H9 (cell line): ENCODE measurements around the gene DOCK11. TPM values are rescaled to one million over a fixed set of nuclear protein-coding genes. Genes with fewer than 3 reads are reported as not detected.

Source experiments
- DNase-seq: peaks from one replicate; pipeline ENCODE4 v3.0.0-alpha.2; 2017
- H2AFZ ChIP-seq: one replicate; pipeline ENCODE4 v1.6.1; 2013; ENCODE audit warnings: mild to moderate bottlenecking, low read length, control low read depth, moderate library complexity
- H2AK5ac ChIP-seq: 2 replicates; pipeline ENCODE4 v1.6.1; 2013; ENCODE audit warnings: low read length, control low read depth, mixed read lengths; ENCODE audit not compliant: insufficient read length
- H2BK120ac ChIP-seq: one replicate; pipeline ENCODE4 v1.6.1; 2013; ENCODE audit warnings: low read depth, mild to moderate bottlenecking, low read length, control low read depth, inconsistent platforms; ENCODE audit not compliant: poor library complexity, severe bottlenecking
- H2BK12ac ChIP-seq: 2 replicates; pipeline ENCODE4 v1.6.1; 2013; ENCODE audit warnings: low read length, control low read depth, mixed read lengths, low read depth; ENCODE audit not compliant: insufficient read length
- H2BK15ac ChIP-seq: 2 replicates; pipeline ENCODE4 v1.6.1; 2013; ENCODE audit warnings: low read depth, low read length, control low read depth
- H2BK20ac ChIP-seq: one replicate; pipeline ENCODE4 v1.6.1; 2013; ENCODE audit warnings: low read depth, mild to moderate bottlenecking, low read length, control low read depth, inconsistent platforms; ENCODE audit not compliant: poor library complexity, severe bottlenecking
- H2BK5ac ChIP-seq: 2 replicates; pipeline ENCODE4 v1.6.1; 2013; ENCODE audit warnings: low read length, control low read depth, mixed read lengths; ENCODE audit not compliant: insufficient read length
- H3K14ac ChIP-seq: 2 replicates; pipeline ENCODE4 v1.6.1; 2013; ENCODE audit warnings: low read length, control low read depth; ENCODE audit not compliant: insufficient read depth
- H3K18ac ChIP-seq: 2 replicates; pipeline ENCODE4 v1.6.1; 2013; ENCODE audit warnings: low read depth, mild to moderate bottlenecking, mixed read lengths, low read length, control low read depth; ENCODE audit not compliant: insufficient read length
- H3K23ac ChIP-seq: 2 replicates; pipeline ENCODE4 v1.6.1; 2013; ENCODE audit warnings: low read length, control low read depth, mixed read lengths, low read depth; ENCODE audit not compliant: insufficient read length
- H3K23me2 ChIP-seq: 2 replicates; pipeline ENCODE4 v1.6.1; 2013; ENCODE audit warnings: low read depth, mild to moderate bottlenecking, mixed read lengths, low read length, control low read depth; ENCODE audit not compliant: insufficient read length, poor library complexity, severe bottlenecking
- H3K27ac ChIP-seq: 2 replicates; pipeline ENCODE4 v1.5.1; 2013; ENCODE audit warnings: low read length, control low read depth, mixed read lengths, low read depth; ENCODE audit not compliant: insufficient read length
- H3K27me3 ChIP-seq: 2 replicates; pipeline ENCODE4 v1.6.1; 2013; ENCODE audit warnings: low read length, control low read depth, inconsistent platforms; ENCODE audit not compliant: insufficient read depth
- H3K4ac ChIP-seq: 2 replicates; pipeline ENCODE4 v1.6.1; 2013; ENCODE audit warnings: low read depth, mild to moderate bottlenecking, control low read depth, inconsistent platforms, low read length, moderate library complexity
- H3K4me1 ChIP-seq: 2 replicates; pipeline ENCODE4 v1.6.1; 2013; ENCODE audit warnings: low read length, control low read depth, inconsistent platforms; ENCODE audit not compliant: insufficient read depth
- H3K4me2 ChIP-seq: 2 replicates; pipeline ENCODE4 v1.6.1; 2013; ENCODE audit warnings: low read length, control low read depth, mixed read lengths; ENCODE audit not compliant: insufficient read length, insufficient read depth
- H3K56ac ChIP-seq: 2 replicates; pipeline ENCODE4 v1.6.1; 2013; ENCODE audit warnings: low read depth, mild to moderate bottlenecking, mixed read lengths, low read length, control low read depth; ENCODE audit not compliant: insufficient read length
- H3K79me1 ChIP-seq: 2 replicates; pipeline ENCODE4 v1.6.1; 2013; ENCODE audit warnings: low read depth, mild to moderate bottlenecking, moderate library complexity, low read length, control low read depth, inconsistent platforms; ENCODE audit not compliant: insufficient read depth, poor library complexity, severe bottlenecking
- H3K79me2 ChIP-seq: 2 replicates; pipeline ENCODE4 v1.6.1; 2013; ENCODE audit warnings: low read length, control low read depth, inconsistent platforms; ENCODE audit not compliant: insufficient read depth
- H3K9ac ChIP-seq: 2 replicates; pipeline ENCODE4 v1.6.1; 2013; ENCODE audit warnings: low read length, control low read depth, mixed read lengths; ENCODE audit not compliant: insufficient read length; ENCODE audit errors: extremely low read depth
- H3K9me3 ChIP-seq: one replicate; pipeline ENCODE4 v1.6.1; 2013; ENCODE audit warnings: low read depth, low read length, inconsistent platforms; ENCODE audit not compliant: control insufficient read depth
- H3T11ph ChIP-seq: one replicate; pipeline ENCODE4 v1.6.1; 2013; ENCODE audit warnings: mild to moderate bottlenecking, low read length, control low read depth, inconsistent platforms
- H4K20me1 ChIP-seq: one replicate; pipeline ENCODE4 v1.6.1; 2013; ENCODE audit not compliant: control insufficient read depth, insufficient read length, insufficient read depth
- H4K5ac ChIP-seq: 2 replicates; pipeline ENCODE4 v1.6.1; 2013; ENCODE audit warnings: low read depth, mild to moderate bottlenecking, mixed read lengths, low read length, control low read depth; ENCODE audit not compliant: insufficient read length
- H4K8ac ChIP-seq: replicated peaks from 2 replicates; pipeline ENCODE4 v1.6.1; 2013; ENCODE audit warnings: low read length, control low read depth, mixed read lengths, low read depth; ENCODE audit not compliant: insufficient read length
- H4K91ac ChIP-seq: 2 replicates; pipeline ENCODE4 v1.6.1; 2013; ENCODE audit warnings: low read depth, mild to moderate bottlenecking, moderate library complexity, mixed read lengths, low read length, control low read depth; ENCODE audit not compliant: insufficient read length
- H3K27ac Mint-ChIP-seq, 3 experiments: 2 replicates in 2 of 3; 3 replicates in 1 of 3; pipeline ENCODE4 v1.8.0; 2020 to 2021; ENCODE audit warnings: mixed read lengths in 3 of 3, mild to moderate bottlenecking in 1 of 3, moderate library complexity in 1 of 3
- H3K27me3 Mint-ChIP-seq: 2 replicates; pipeline ENCODE4 v1.8.0; 2021; ENCODE audit warnings: low read depth, mild to moderate bottlenecking, moderate library complexity, mixed read lengths
- H3K36me3 Mint-ChIP-seq, 3 experiments: 2 replicates in 2 of 3; 3 replicates in 1 of 3; pipeline ENCODE4 v1.8.0; 2020 to 2021; ENCODE audit warnings: low read depth in 3 of 3, mixed read lengths in 3 of 3; ENCODE audit not compliant: insufficient read depth in 1 of 3
- H3K4me1 Mint-ChIP-seq, 2 experiments: 2 replicates each; pipeline ENCODE4 v1.8.0; 2020; ENCODE audit warnings: mixed read lengths in 2 of 2
- H3K4me3 Mint-ChIP-seq, 2 experiments: 2 replicates in 1 of 2; 3 replicates in 1 of 2; pipeline ENCODE4 v1.8.0; 2020 to 2021; ENCODE audit warnings: mild to moderate bottlenecking in 2 of 2, mixed read lengths in 2 of 2, moderate library complexity in 1 of 2
- H3K9me3 Mint-ChIP-seq, 2 experiments: 2 replicates in 1 of 2; 3 replicates in 1 of 2; pipeline ENCODE4 v1.8.0; 2020; ENCODE audit warnings: mild to moderate bottlenecking in 2 of 2, mixed read lengths in 2 of 2, moderate library complexity in 1 of 2
- WGBS: extraction: QIAGEN DNeasy Blood & Tissue Kit; methylation state at CpG from one replicate; pipeline ENCODE4 v1.1.7; 2013; ENCODE audit warnings: missing lambda C conversion rate, low lambda C conversion rate, mixed read lengths; ENCODE audit not compliant: insufficient read length; ENCODE audit errors: extremely low coverage; 5-methylcytosine and 5-hydroxymethylcytosine counted together
- total RNA-seq: library from RNA; stranded (reverse); gene quantifications from 2 replicates; pipeline ENCODE4 v1.2.1, GENCODE V29; 2021
- TF ChIP-seq, protein P1 (sequence below): fragments of 200-600 bp; sonication (generic); conservative IDR thresholded peaks from 3 replicates; pipeline ENCODE4 v1.8.0; 2021; ENCODE audit warnings: antibody characterized with exemption, mild to moderate bottlenecking

DOCK11 gene
- total RNA-seq, 1 experiment from 2014 or later: 6.2 TPM

DNA sequence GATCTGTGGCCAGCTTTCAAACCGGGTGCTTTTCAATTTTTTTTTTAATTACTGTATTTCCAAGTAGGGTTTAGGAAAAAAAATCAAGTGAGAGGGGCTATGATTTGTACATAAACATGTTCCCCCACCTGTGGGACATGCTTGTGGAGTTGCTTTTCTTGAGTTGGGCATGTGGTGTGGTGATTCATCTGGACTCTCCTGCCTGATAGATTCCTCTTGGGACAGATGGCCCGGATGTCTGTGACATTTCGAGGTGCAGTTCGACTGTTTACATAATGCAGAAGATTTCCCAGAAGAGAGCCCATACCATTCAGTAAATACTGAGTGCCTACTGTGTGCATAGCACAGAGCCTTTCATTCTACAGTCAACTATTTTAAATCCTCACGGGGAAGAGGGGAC is 49.9 kb downstream of the DOCK11 start:
- H3K79me2 ChIP-seq: no peaks in the 10 kb centered on the region
- no peak overlapping the region for H3K4ac ChIP-seq
- Mint-ChIP-seq H3K4me3 (no peak overlapping the region), H3K27ac (no peak overlapping the region), H3K27me3 (no peaks in the 10 kb centered on the region), H3K36me3 (peaks cover 0 to 4% (median 3%) of the 10 kb centered on the region in 3 experiments; a peak in 2 of 7 replicates), H3K9me3 (peaks cover 2 to 58% of the 10 kb centered on the region in 2 experiments; a peak in 3 of 5 replicates), H3K4me1 (no peaks in the 10 kb centered on the region)
- no peak overlapping the region for H2BK12ac ChIP-seq
- no peaks in the 10 kb centered on the region for H4K20me1 ChIP-seq
- H2AFZ ChIP-seq: no peak overlapping the region
- H4K91ac ChIP-seq: no peak overlapping the region
- H3K23ac ChIP-seq: no peak overlapping the region
- no peak overlapping the region for H2BK20ac ChIP-seq
- no peaks in the 10 kb centered on the region for H3K23me2 ChIP-seq
- no peaks in the 10 kb centered on the region for H3K27me3 ChIP-seq
- H2BK120ac ChIP-seq: no peak overlapping the region
- peaks cover 33% of the 10 kb centered on the region for H3K9me3 ChIP-seq
- no peak overlapping the region for H2BK5ac ChIP-seq
- no peak overlapping the region for H3K56ac ChIP-seq
- no peaks in the 10 kb centered on the region for H3K79me1 ChIP-seq
- no peak overlapping the region for H3K14ac ChIP-seq
- H2BK15ac ChIP-seq: no peak overlapping the region
- H4K5ac ChIP-seq: no peak overlapping the region
- TF ChIP-seq, protein P1, sequence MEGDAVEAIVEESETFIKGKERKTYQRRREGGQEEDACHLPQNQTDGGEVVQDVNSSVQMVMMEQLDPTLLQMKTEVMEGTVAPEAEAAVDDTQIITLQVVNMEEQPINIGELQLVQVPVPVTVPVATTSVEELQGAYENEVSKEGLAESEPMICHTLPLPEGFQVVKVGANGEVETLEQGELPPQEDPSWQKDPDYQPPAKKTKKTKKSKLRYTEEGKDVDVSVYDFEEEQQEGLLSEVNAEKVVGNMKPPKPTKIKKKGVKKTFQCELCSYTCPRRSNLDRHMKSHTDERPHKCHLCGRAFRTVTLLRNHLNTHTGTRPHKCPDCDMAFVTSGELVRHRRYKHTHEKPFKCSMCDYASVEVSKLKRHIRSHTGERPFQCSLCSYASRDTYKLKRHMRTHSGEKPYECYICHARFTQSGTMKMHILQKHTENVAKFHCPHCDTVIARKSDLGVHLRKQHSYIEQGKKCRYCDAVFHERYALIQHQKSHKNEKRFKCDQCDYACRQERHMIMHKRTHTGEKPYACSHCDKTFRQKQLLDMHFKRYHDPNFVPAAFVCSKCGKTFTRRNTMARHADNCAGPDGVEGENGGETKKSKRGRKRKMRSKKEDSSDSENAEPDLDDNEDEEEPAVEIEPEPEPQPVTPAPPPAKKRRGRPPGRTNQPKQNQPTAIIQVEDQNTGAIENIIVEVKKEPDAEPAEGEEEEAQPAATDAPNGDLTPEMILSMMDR: no peak
- no peak overlapping the region for H3K9ac ChIP-seq
- no CpG with 5 or more reads among the region's 5 CpGs for WGBS
- DNase-seq: no peak
- H3K4me2 ChIP-seq: no peak overlapping the region
- H3K18ac ChIP-seq: no peak overlapping the region
- H2AK5ac ChIP-seq: no peak overlapping the region
- H3K4me1 ChIP-seq: no peaks in the 10 kb centered on the region
- H4K8ac ChIP-seq: no peak overlapping the region
- H3T11ph ChIP-seq: no peak overlapping the region
- H3K27ac ChIP-seq: no peak overlapping the region
